ENCODE results near the gene NRXN2. TPM values are rescaled to one million over a fixed set of nuclear protein-coding genes. Genes with fewer than 3 reads are reported as not detected.

NRXN2 gene
- total and polyA plus RNA-seq, 11 donors: 0.42 to 5.5 (median 0.92) TPM; not detected in 1

DNA sequence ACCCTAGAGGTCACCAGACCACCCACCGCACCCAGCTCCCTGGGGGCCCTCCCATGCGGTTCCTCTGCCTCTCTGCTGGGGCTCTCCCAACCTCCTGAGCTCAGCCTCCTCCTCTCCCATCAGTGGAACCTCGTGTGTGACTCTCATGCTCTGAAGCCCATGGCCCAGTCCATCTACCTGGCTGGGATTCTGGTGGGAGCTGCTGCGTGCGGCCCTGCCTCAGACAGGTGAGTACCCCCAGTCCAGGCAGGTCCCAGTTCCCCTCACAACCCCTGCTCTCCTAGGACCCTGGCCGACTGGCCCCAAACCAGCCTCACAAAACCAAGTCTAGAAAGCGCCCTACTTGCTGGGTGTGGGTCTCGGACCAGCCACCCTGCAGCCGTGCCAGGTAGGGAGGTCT is 130.3 kb downstream of the NRXN2 start:
- no peaks in the 10 kb centered on the region for H3K36me3 ChIP-seq
- peaks cover 0 to 20% (median 3%) of the 10 kb centered on the region in 12 donors for H3K9me3 ChIP-seq
- intact Hi-C loops (cut with DNase I): no loop called here
- H3K27me3 ChIP-seq: peaks cover 0 to 3% (median 0%) of the 10 kb centered on the region in 9 donors
- peak in 1 of 5 donors; percentile 46 for DNase-seq
- ATAC-seq: no peak
- no peak overlapping the region for H3K27ac ChIP-seq
- 82 to 88% (median 84%) methylated on average over 9 of the region's 9 CpGs for WGBS, 4 donors
- H3K4me3 ChIP-seq: no peak overlapping the region
- TF ChIP-seq, protein P1, sequence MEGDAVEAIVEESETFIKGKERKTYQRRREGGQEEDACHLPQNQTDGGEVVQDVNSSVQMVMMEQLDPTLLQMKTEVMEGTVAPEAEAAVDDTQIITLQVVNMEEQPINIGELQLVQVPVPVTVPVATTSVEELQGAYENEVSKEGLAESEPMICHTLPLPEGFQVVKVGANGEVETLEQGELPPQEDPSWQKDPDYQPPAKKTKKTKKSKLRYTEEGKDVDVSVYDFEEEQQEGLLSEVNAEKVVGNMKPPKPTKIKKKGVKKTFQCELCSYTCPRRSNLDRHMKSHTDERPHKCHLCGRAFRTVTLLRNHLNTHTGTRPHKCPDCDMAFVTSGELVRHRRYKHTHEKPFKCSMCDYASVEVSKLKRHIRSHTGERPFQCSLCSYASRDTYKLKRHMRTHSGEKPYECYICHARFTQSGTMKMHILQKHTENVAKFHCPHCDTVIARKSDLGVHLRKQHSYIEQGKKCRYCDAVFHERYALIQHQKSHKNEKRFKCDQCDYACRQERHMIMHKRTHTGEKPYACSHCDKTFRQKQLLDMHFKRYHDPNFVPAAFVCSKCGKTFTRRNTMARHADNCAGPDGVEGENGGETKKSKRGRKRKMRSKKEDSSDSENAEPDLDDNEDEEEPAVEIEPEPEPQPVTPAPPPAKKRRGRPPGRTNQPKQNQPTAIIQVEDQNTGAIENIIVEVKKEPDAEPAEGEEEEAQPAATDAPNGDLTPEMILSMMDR (IDR thresholded peaks at IDR 0.05): no peak
- no peaks in the 10 kb centered on the region for H3K4me1 ChIP-seq

DNA sequence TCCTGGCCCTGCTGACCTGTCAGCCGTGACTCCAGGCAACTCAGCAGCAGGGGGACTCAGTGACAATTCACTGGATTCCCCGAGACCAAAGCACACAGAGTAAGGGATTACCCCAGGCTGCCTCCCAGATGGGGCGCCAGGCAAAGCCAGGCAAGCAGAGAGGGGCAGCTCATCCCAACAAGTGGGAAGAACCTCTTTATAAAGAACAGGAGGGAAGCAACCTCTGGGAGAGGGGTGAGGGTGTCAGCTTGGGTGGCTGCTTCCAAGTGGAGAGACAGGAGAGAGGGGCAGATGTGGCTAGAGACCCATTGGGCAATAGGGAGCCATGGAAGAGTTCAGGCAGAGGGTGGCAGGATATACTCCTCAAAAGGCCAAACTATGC is 130.8 kb downstream of the NRXN2 start:
- no peak for DNase-seq
- 78 to 96% (median 83%) methylated on average over 3 of the region's 3 CpGs for WGBS, 4 donors
- ATAC-seq: no peak
- TF ChIP-seq, protein P1 (IDR thresholded peaks at IDR 0.05): no peak
- TF ChIP-seq POLR2A (IDR thresholded peaks at IDR 0.05): no peak
- Histone ChIP-seq H3K36me3 (no peaks in the 10 kb centered on the region), H3K4me3 (no peak overlapping the region), H3K27me3 (peaks cover 0 to 4% (median 0%) of the 10 kb centered on the region in 9 donors), H3K9me3 (peaks cover 0 to 22% (median 3%) of the 10 kb centered on the region in 12 donors), H3K27ac (no peak overlapping the region), H3K4me1 (no peaks in the 10 kb centered on the region)
- intact Hi-C loops (cut with DNase I): no loop called here

DNA sequence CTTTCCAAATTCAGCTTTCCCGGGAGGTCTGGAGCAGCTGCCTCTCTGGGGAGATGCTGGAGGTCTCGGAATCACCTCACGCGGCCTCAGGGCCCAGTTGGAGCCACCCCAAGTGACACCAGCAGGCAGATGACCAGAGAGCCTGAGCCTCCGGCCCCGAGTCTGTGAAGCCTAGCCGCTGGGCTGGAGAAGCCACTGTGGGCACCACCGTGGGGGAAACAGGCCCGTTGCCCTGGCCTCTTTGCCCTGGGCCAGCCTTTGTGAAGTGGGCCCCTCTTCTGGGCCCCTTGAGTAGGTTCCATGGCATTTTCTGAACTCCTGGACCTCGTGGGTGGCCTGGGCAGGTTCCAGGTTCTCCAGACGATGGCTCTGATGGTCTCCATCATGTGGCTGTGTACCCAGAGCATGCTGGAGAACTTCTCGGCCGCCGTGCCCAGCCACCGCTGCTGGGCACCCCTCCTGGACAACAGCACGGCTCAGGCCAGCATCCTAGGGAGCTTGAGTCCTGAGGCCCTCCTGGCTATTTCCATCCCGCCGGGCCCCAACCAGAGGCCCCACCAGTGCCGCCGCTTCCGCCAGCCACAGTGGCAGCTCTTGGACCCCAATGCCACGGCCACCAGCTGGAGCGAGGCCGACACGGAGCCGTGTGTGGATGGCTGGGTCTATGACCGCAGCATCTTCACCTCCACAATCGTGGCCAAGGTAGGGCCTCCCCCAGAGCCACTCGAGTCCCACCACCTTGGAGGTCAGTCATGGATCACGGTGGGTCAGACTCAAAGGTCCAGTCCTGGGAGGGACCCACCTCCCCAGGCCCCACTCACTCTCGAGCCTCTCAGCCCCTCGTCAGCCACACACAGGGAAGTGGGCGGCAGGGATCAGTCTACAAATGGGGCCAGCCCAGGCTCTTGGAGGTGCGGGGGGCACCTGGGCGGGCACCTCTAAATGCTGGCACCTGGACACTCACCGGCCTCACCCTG is 131.5 kb downstream of the NRXN2 start:
- Histone ChIP-seq H3K27ac (no peak overlapping the region), H3K36me3 (no peaks in the 10 kb centered on the region), H3K9me3 (peaks cover 0 to 24% (median 3%) of the 10 kb centered on the region in 12 donors), H3K4me3 (no peak overlapping the region), H3K27me3 (peaks cover 0 to 5% (median 0%) of the 10 kb centered on the region in 9 donors), H3K4me1 (no peaks in the 10 kb centered on the region)
- intact Hi-C loops (cut with DNase I): no loop called here
- 83 to 89% (median 85%) methylated on average over 26 to 36 of the region's 36 CpGs for WGBS, 4 donors
- TF ChIP-seq POLR2A (IDR thresholded peaks at IDR 0.05): no peak
- TF ChIP-seq, protein P1 (IDR thresholded peaks at IDR 0.05): no peak
- peak in 1 of 5 donors; percentile 55 for DNase-seq
- ATAC-seq: no peak

DNA sequence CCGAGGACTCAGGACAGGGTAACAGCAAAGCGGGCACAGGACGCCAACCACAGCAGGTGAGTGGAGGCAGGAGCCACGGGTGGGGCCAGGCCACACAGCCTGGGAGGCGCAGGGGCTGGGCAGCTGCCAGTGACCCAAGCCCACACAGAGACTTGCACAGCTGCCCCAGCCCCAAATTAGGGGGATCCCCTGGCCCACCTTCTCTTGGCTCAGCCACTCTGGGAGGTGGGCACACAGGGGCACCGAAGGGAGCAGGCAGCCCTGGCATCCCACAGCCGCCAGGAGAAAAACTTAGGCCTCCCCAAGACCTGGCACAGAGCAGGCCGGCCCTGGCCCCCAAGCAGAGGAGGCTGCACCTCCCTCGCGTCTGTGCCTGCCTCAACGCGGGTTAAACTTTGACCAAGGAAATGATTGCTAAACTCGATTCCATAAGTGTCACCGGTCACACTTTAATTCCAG is 132.2 kb downstream of the NRXN2 start, which contains the start of gene SLC22A12:
Gene SLC22A12 (plus strand): TSS at position 458 of the 459 bp plus-strand sequence. CDS start 337 bp downstream, outside the sequence.
- TF ChIP-seq POLR2A (IDR thresholded peaks at IDR 0.05): no peak
- TF ChIP-seq, protein P1 (IDR thresholded peaks at IDR 0.05): no peak
- ATAC-seq (no peak), DNase-seq (no peak)
- Histone ChIP-seq H3K4me1 (no peaks in the 10 kb centered on the region), H3K4me3 (no peak within 1 kb of the TSS), H3K27ac (no peak within 1 kb of the TSS), H3K36me3 (no peaks in the 10 kb centered on the region), H3K9me3 (peaks cover 0 to 24% (median 3%) of the 10 kb centered on the region in 12 donors), H3K27me3 (peaks cover 0 to 5% (median 0%) of the 10 kb centered on the region in 9 donors)
- 76 to 82% (median 80%) methylated on average over 12 to 14 of the region's 14 CpGs for WGBS, 4 donors
- intact Hi-C loops (cut with DNase I): no loop called here

All from heart left ventricle (tissue), 16 donors.